Gastroesophageal sphincter (tissue), 4 donors: Measurements from ENCODE around the gene CHST9. TPM values are rescaled to one million over a fixed set of nuclear protein-coding genes. Genes with fewer than 3 reads are reported as not detected.

Source experiments
- ATAC-seq: fragments of 150-250 bp; one replicate; pipeline ENCODE4 v1.9.1; 2016; ENCODE audit warnings: mild to moderate bottlenecking, moderate library complexity
- H3K27ac ChIP-seq, 4 donors: fragments of 200-600 bp; sonication (generic) in 3 of 4; 1 replicate in 3 of 4; 2 replicates in 1 of 4; pipeline ENCODE4 v1.5.1; 2016 to 2019
- H3K27me3 ChIP-seq: fragments of 200-600 bp; sonication (generic); one replicate; pipeline ENCODE4 v1.5.1; 2019
- H3K36me3 ChIP-seq, 2 donors: fragments of 200-600 bp; sonication (generic); one replicate each; pipeline ENCODE4 v1.5.1; 2019; ENCODE audit warnings: control low read depth in 1 of 2
- H3K4me1 ChIP-seq, 3 donors: fragments of 200-600 bp; sonication (generic); 1 replicate in 2 of 3; 2 replicates in 1 of 3; pipeline ENCODE4 v1.5.1; 2016 to 2019; ENCODE audit warnings: control low read depth in 2 of 3
- H3K4me3 ChIP-seq, 2 donors: fragments of 200-600 bp; sonication (generic); one replicate each; pipeline ENCODE4 v1.5.1; 2019; ENCODE audit warnings: mild to moderate bottlenecking in 1 of 2, moderate library complexity in 1 of 2
- H3K9me3 ChIP-seq, 3 donors: fragments of 200-600 bp; sonication (generic); one replicate each; pipeline ENCODE4 v1.5.1; 2017 to 2019; ENCODE audit warnings: control low read depth in 2 of 3
- EP300 ChIP-seq: sonication (generic); formaldehyde crosslinking; IDR thresholded peaks from one replicate; pipeline ENCODE4 v1.6.1; 2017; ENCODE audit warnings: antibody characterized with exemption, mild to moderate bottlenecking
- POLR2A ChIP-seq, 2 donors: fragments of 450-650 bp; IDR thresholded peaks; one replicate each; pipeline ENCODE4 v1.6.1; 2017; ENCODE audit warnings: antibody characterized with exemption in 2 of 2, mild to moderate bottlenecking in 2 of 2, moderate library complexity in 1 of 2
- POLR2AphosphoS5 ChIP-seq: sonication (generic); formaldehyde crosslinking; IDR thresholded peaks from one replicate; pipeline ENCODE4 v1.6.1; 2017; ENCODE audit warnings: antibody characterized with exemption
- WGBS, 2 donors: methylation state at CpG; one replicate each; pipeline ENCODE4 v1.1.5; 2018; ENCODE audit warnings: low coverage in 1 of 2; 5-methylcytosine and 5-hydroxymethylcytosine counted together
- total RNA-seq, 4 donors: library from RNA; depleted of rRNA; stranded (reverse); fragments of >200 nt; gene quantifications; one replicate each; pipeline ENCODE4 v1.1.0, GENCODE V29; 2016
- TF ChIP-seq, protein P1 (sequence below), 4 experiments: fragments of 200-600 bp in 2 of 4; fragments of 450-650 bp in 2 of 4; sonication (generic) in 1 of 4; IDR thresholded peaks; one replicate each; pipeline ENCODE4 v1.5.1; 2017 to 2019; ENCODE audit warnings: antibody characterized with exemption in 4 of 4, mild to moderate bottlenecking in 2 of 4, moderate library complexity in 2 of 4

Gene CHST9
- total RNA-seq, 4 donors from 2014 or later = 0.62 to 7.2 (median 0.95) TPM

DNA sequence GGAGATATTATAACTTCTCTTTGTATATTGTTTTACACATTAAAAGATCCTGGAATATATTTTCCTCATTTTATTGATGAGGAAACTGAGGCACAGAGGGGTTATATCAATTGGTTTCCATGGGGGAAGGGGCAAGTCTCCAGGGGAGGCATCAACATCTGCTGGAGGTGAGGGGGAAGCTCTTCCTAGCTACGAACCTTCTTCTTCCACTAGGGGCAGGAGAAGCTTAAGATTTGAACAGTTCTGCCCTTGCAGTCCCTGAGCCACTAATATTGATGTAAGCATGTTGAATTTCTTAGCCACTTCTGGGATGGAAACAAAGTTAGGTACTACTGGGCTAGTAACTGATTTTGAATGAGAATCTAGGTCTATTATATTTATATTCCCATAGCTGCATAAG is 179.5 kb downstream of the CHST9 start:
- no peak for ATAC-seq
- Histone ChIP-seq H3K4me1 (no peaks in the 10 kb centered on the region), H3K27me3 (no peaks in the 10 kb centered on the region), H3K4me3 (no peak overlapping the region), H3K27ac (no peak overlapping the region), H3K9me3 (no peaks in the 10 kb centered on the region), H3K36me3 (no peaks in the 10 kb centered on the region)
- WGBS, 2 donors = 30 to 63% methylated on average over 1 of the region's 1 CpG
- TF ChIP-seq, protein P1, sequence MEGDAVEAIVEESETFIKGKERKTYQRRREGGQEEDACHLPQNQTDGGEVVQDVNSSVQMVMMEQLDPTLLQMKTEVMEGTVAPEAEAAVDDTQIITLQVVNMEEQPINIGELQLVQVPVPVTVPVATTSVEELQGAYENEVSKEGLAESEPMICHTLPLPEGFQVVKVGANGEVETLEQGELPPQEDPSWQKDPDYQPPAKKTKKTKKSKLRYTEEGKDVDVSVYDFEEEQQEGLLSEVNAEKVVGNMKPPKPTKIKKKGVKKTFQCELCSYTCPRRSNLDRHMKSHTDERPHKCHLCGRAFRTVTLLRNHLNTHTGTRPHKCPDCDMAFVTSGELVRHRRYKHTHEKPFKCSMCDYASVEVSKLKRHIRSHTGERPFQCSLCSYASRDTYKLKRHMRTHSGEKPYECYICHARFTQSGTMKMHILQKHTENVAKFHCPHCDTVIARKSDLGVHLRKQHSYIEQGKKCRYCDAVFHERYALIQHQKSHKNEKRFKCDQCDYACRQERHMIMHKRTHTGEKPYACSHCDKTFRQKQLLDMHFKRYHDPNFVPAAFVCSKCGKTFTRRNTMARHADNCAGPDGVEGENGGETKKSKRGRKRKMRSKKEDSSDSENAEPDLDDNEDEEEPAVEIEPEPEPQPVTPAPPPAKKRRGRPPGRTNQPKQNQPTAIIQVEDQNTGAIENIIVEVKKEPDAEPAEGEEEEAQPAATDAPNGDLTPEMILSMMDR (IDR thresholded peaks at IDR 0.05) = peak in 2 of 4 experiments; percentile 15 to 41
- no peak for TF ChIP-seq POLR2AphosphoS5

DNA sequence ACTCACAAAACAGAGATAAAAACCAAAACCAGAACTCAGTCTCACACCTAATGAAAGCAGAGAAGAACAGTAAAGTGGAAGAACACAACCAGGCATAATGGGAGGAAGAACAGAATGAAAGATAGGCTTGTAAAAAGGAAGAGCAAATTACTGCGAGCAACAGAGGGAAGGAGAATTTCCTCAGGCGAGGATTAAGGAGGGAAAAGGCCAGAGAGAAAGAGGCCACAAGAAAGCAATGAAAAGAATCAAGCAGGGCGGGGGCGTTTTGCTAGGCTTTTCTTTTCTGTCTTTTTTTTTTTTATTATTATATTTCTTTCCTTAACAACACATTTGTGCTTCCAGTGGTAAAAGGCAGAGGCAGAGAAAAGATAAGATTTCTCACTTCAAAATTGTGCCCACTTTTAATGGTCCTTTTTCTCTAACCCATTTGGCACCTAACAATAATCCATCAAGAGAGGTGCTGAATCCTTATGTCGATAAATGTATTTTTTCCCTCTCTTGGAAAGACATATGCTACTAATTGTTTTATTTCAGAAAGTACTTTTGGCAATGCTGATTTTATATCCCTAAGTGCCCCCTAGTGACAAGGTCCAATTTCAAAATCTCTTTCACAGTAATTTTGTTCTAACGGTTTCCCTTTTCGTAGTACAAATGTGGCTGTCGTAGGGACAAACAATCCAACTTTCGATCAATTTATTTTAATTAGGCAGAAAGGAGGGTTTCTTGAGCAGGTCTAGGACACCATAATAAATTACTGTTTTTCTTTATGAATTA is 180.9 kb downstream of the CHST9 start:
- Histone ChIP-seq H3K9me3 (no peaks in the 10 kb centered on the region), H3K4me1 (no peaks in the 10 kb centered on the region), H3K4me3 (no peak overlapping the region), H3K36me3 (no peaks in the 10 kb centered on the region), H3K27me3 (no peaks in the 10 kb centered on the region), H3K27ac (no peak overlapping the region)
- no peak for TF ChIP-seq POLR2AphosphoS5
- no peak for TF ChIP-seq POLR2A (IDR thresholded peaks at IDR 0.05)
- TF ChIP-seq, protein P1 (IDR thresholded peaks at IDR 0.05) = peak in 3 of 4 experiments; percentile 21 to 47 (median 32)
- no peak for ATAC-seq
- 37 to 47% methylated on average over 9 of the region's 9 CpGs for WGBS, 2 donors

DNA sequence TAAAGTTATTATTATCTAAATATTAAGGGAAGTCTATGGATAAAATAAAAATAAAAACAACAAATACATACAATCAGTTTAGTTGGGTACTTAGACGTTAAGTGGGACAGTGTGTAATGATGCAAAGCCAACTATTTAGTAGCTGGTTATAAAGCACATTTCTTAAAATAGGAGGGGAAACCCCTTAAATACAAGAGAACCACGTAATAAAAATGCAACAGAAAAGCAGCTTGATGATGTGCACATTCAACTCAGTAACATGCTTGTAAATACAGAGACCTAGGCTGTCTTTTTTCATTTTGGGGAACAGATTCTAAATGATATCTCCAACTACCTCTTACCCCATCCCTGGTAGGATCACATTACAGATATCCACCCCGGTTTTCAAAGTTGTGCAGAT is 185.3 kb downstream of the CHST9 start:
- ATAC-seq = no peak
- Histone ChIP-seq H3K27me3 (no peaks in the 10 kb centered on the region), H3K9me3 (no peaks in the 10 kb centered on the region), H3K36me3 (no peaks in the 10 kb centered on the region), H3K27ac (no peak overlapping the region), H3K4me1 (no peaks in the 10 kb centered on the region), H3K4me3 (no peak overlapping the region)
- TF ChIP-seq POLR2A (IDR thresholded peaks at IDR 0.05) = no peak
- no peak for TF ChIP-seq POLR2AphosphoS5
- TF ChIP-seq, protein P1 (IDR thresholded peaks at IDR 0.05) = no peak
- TF ChIP-seq EP300 = no peak
- 32 to 49% methylated on average over 3 of the region's 3 CpGs for WGBS, 2 donors

DNA sequence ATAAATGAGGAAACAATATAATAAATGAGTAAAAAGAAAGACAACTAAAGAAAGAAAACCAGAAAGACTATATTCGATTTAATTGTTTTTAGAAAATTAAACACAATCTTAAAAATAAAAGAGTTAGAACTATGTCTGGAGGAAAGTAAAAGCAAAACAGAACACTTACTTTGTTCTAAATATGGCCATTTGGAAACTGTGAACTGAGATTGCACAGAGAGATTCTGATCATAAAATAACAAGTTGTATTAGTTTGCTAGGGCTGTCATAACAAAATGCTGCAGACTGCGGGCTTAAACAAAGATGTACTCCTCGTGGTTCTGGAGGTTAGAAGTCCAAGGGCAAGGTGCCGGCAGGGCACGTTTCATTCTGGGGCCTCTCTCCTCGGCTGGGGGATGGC is 191.5 kb downstream of the CHST9 start:
- Histone ChIP-seq H3K27me3 (no peaks in the 10 kb centered on the region), H3K4me1 (no peaks in the 10 kb centered on the region), H3K27ac (no peak overlapping the region), H3K36me3 (no peaks in the 10 kb centered on the region), H3K4me3 (no peak overlapping the region), H3K9me3 (no peaks in the 10 kb centered on the region)
- no peak for TF ChIP-seq POLR2A (IDR thresholded peaks at IDR 0.05)
- TF ChIP-seq, protein P1 (IDR thresholded peaks at IDR 0.05) = no peak
- no peak for TF ChIP-seq EP300
- no peak for TF ChIP-seq POLR2AphosphoS5
- no peak for ATAC-seq
- 27 to 60% methylated on average over 3 to 6 of the region's 6 CpGs for WGBS, 2 donors

DNA sequence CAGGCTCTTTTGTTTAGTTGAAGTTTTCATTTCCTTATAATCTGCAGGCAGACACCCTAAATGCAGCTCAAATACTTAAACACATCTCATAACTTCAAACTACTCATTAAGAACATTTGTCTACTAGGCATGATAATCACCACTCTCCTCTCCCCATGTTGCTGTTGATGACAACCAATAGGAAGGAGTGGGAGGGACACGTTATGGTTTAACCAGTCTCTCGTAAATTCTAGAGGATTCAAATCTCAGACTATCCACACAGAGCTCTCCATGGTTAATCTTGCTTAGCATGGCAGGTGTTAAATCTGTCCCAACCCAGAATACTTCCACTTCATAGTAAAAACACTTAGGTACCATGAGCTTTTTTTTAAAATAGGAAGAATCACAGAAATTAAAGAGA is 192.2 kb downstream of the CHST9 start:
- no peaks in the 10 kb centered on the region for H3K36me3 ChIP-seq

More for the DNA sequence above, 192.2 kb downstream of the CHST9 start:
- H3K27me3 ChIP-seq = no peaks in the 10 kb centered on the region
- no peak for ATAC-seq
- TF ChIP-seq EP300 (no peak), POLR2A (IDR thresholded peaks at IDR 0.05) (no peak), POLR2AphosphoS5 (no peak)
- TF ChIP-seq, protein P1 (IDR thresholded peaks at IDR 0.05) = no peak
- no peaks in the 10 kb centered on the region for H3K9me3 ChIP-seq
- H3K4me3 ChIP-seq = no peak overlapping the region
- no peaks in the 10 kb centered on the region for H3K4me1 ChIP-seq
- H3K27ac ChIP-seq = no peak overlapping the region
- WGBS, 2 donors = 86 to 100% methylated on average over 1 to 2 of the region's 2 CpGs
